Putamen (tissue), 1 donor: ENCODE data around the gene ARMH3.

ENCODE experiments used
- DNase-seq: peaks from one replicate; pipeline ENCODE4 v3.0.0-alpha.2; 2016; ENCODE audit warnings: low spot score

The ARMH3 gene

GRCh38 chr10:101858723-101859500, 197.1 kb downstream of the ARMH3 start:
- no peak for DNase-seq

GRCh38 chr10:101857802-101858476, 198.0 kb downstream of the ARMH3 start:
- no peak for DNase-seq

GRCh38 chr10:101856626-101857025, 199.3 kb downstream of the ARMH3 start:
- DNase-seq: no peak

- DNase-seq: no peak
Measured at GRCh38 chr10:101851411-101852116, 204.4 kb downstream of the ARMH3 start.

GRCh38 chr10:101850749-101851148, 205.2 kb downstream of the ARMH3 start:
- DNase-seq: no peak

GRCh38 chr10:101848894-101849351, 207.1 kb downstream of the ARMH3 start:
- no peak for DNase-seq

GRCh38 chr10:101848408-101848807, 207.6 kb downstream of the ARMH3 start:
- no peak for DNase-seq

GRCh38 chr10:101845893-101846292, 210.1 kb downstream of the ARMH3 start:
- DNase-seq: no peak

- peak; percentile 75 for DNase-seq
Measured at GRCh38 chr10:101843032-101844021, 212.6 kb downstream of the ARMH3 start, which contains the start of gene KCNIP2. KCNIP2 (minus strand) TSS chr10:101843800; CDS start chr10:101843568, 232 bp downstream.

GRCh38 chr10:101841826-101842225, 214.1 kb downstream of the ARMH3 start:
- no peak for DNase-seq

GRCh38 chr10:101840741-101841453, 215.1 kb downstream of the ARMH3 start:
- peak; percentile 79 for DNase-seq

- DNase-seq: peak; percentile 57
Measured at GRCh38 chr10:101840102-101840684, 215.8 kb downstream of the ARMH3 start.

- no peak for DNase-seq
Measured at GRCh38 chr10:101839416-101840063, 216.4 kb downstream of the ARMH3 start.

- no peak for DNase-seq
Measured at GRCh38 chr10:101839002-101839401, 217.0 kb downstream of the ARMH3 start.

- DNase-seq: no peak
Measured at GRCh38 chr10:101838416-101838970, 217.5 kb downstream of the ARMH3 start.

- no peak for DNase-seq
Measured at GRCh38 chr10:101837748-101838147, 218.2 kb downstream of the ARMH3 start.

- DNase-seq: no peak
Measured at GRCh38 chr10:101835362-101835761, 220.6 kb downstream of the ARMH3 start.

GRCh38 chr10:101834341-101834740, 221.6 kb downstream of the ARMH3 start:
- no peak for DNase-seq

GRCh38 chr10:101833466-101833865, 222.5 kb downstream of the ARMH3 start:
- DNase-seq: no peak
